Measurements from ENCODE around the gene CNTNAP5. TPM values are rescaled to one million over a fixed set of nuclear protein-coding genes. Genes with fewer than 3 reads are reported as not detected.

The CNTNAP5 gene
- total RNA-seq, 1 experiment from 2014 or later: 0.48 TPM

- no peaks in the 10 kb centered on the region for H3K9me3 ChIP-seq (ENCODE audit: control insufficient read depth, low read depth, low read length)
- H4K8ac ChIP-seq (replicated peaks; ENCODE audit: insufficient read length, low read depth, low read length): no peak overlapping the region
- no peak overlapping the region for H3K56ac ChIP-seq (ENCODE audit: insufficient read length, low read depth, low read length)
- H3K27ac Mint-ChIP-seq: no peak overlapping the region
- H4K91ac ChIP-seq (ENCODE audit: insufficient read length, low read depth, low read length): no peak overlapping the region
- H3K4me3 Mint-ChIP-seq: no peak overlapping the region
- no peaks in the 10 kb centered on the region for H3K4me1 ChIP-seq (ENCODE audit: insufficient read depth, low read length)
- no peak overlapping the region for H2BK5ac ChIP-seq (ENCODE audit: insufficient read length, low read length)
- H3K4ac ChIP-seq (ENCODE audit: low read depth, low read length): no peak overlapping the region
- no peaks in the 10 kb centered on the region for H3K4me1 Mint-ChIP-seq
- no peaks in the 10 kb centered on the region; a peak in 1 of 7 replicates for H3K36me3 Mint-ChIP-seq (ENCODE audit: insufficient read depth in 1 of 3, low read depth in 3 of 3)
- H3K9ac ChIP-seq (ENCODE audit: extremely low read depth, insufficient read length, low read length): no peak overlapping the region
- no peaks in the 10 kb centered on the region for H4K20me1 ChIP-seq (ENCODE audit: control insufficient read depth, insufficient read depth, insufficient read length)
- H3K23me2 ChIP-seq (ENCODE audit: insufficient read length, low read depth, low read length, poor library complexity, severe bottlenecking): no peaks in the 10 kb centered on the region
- DNase-seq: no peak
- H3K27ac ChIP-seq (ENCODE audit: insufficient read length, low read depth, low read length): no peak overlapping the region
- H2BK12ac ChIP-seq (ENCODE audit: insufficient read length, low read depth, low read length): no peak overlapping the region
- H2BK120ac ChIP-seq (ENCODE audit: low read depth, low read length, poor library complexity, severe bottlenecking): no peak overlapping the region
- no peaks in the 10 kb centered on the region for H3K79me2 ChIP-seq (ENCODE audit: insufficient read depth, low read length)
- H3K27me3 Mint-ChIP-seq (ENCODE audit: low read depth): no peaks in the 10 kb centered on the region; the same call in 1 of the 2 replicates
- peak; percentile 58 for TF ChIP-seq CTCF (conservative IDR thresholded peaks at IDR 0.05)
- WGBS (ENCODE audit: extremely low coverage, insufficient read length, low lambda C conversion rate): no CpG with 5 or more reads among the region's 3 CpGs
- no peak overlapping the region for H3K4me2 ChIP-seq (ENCODE audit: insufficient read depth, insufficient read length, low read length)
- no peaks in the 10 kb centered on the region for H3K9me3 Mint-ChIP-seq
- H4K5ac ChIP-seq (ENCODE audit: insufficient read length, low read depth, low read length): no peak overlapping the region
- H2BK20ac ChIP-seq (ENCODE audit: low read depth, low read length, poor library complexity, severe bottlenecking): no peak overlapping the region
- H2AK5ac ChIP-seq (ENCODE audit: insufficient read length, low read length): no peak overlapping the region
- H3K27me3 ChIP-seq (ENCODE audit: insufficient read depth, low read length): no peaks in the 10 kb centered on the region
- H3K14ac ChIP-seq (ENCODE audit: insufficient read depth, low read length): no peak overlapping the region
- no peak overlapping the region for H2BK15ac ChIP-seq (ENCODE audit: low read depth, low read length)
- H3K79me1 ChIP-seq (ENCODE audit: insufficient read depth, low read depth, low read length, poor library complexity, severe bottlenecking): no peaks in the 10 kb centered on the region
- H3K23ac ChIP-seq (ENCODE audit: insufficient read length, low read depth, low read length): no peak overlapping the region
- H3K18ac ChIP-seq (ENCODE audit: insufficient read length, low read depth, low read length): no peak overlapping the region
- no peak overlapping the region for H2AFZ ChIP-seq (ENCODE audit: low read length)
- H3T11ph ChIP-seq (ENCODE audit: low read length): no peak overlapping the region
Measured at GRCh38 chr2:124753842-124754241, 728.8 kb downstream of the CNTNAP5 start.
